Measurements from ENCODE around the gene MEIS2. TPM values are rescaled to one million over a fixed set of nuclear protein-coding genes. Genes with fewer than 3 reads are reported as not detected.

MEIS2 gene
- total and polyA plus RNA-seq, 2 of the 13 experiments (the other 11 are each of a cell fraction or from before 2014, with no cell fraction given) = 10.7 to 12.4 TPM

DNA sequence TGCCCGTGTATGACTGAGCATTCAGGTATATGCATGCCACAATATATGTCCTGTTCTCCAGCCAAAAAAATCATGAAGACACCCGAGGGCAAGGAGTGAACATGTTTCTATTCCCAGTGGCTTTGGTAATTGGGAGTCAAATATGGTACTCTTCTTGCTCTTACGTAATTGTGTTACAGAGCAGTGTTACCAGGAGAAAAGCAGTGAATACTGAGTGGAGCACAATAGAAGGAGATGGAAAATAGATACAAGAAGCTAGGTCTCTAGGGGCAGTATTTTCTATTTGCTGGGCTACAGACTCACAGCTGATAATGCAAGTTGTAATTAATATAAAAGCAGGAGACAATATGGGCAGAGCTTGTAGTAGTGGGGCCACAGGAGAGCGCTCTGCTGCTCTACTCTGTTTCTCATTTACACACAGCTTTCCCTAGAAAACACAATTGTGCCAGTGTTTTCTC lies 13.2 kb downstream of the MEIS2 start:
- no peaks in the 10 kb centered on the region for H3K9me3 ChIP-seq (ENCODE audit: low read length)
- H4K20me1 ChIP-seq (ENCODE audit: insufficient read depth, low read length) = no peaks in the 10 kb centered on the region
- CTCF ChIA-PET (ENCODE audit: low intra/inter-chr PET ratio, low total read pairs) = no interaction called here
- H3K4me2 ChIP-seq (ENCODE audit: low read depth, low read length) = no peak overlapping the region
- in situ Hi-C loops (cut with HindIII; ENCODE audit: extremely low pct_ligation_motif_present, low pct_unique_long_range_greater_than_20kb) = no loop called here
- no peak overlapping the region for H3K27ac ChIP-seq (ENCODE audit: extremely low read length, insufficient read depth, low read length)
- no TSS peak for BruUV-seq (replicated peaks)
- FAIRE-seq = no peak
- no peak for DNase-seq (ENCODE audit: low spot score)
- ATAC-seq = no peak
- H3K27me3 ChIP-seq (ENCODE audit: control insufficient read depth in 1 of 2, insufficient read depth in 2 of 2, low read length in 2 of 2) = no peaks in the 10 kb centered on the region
- H2AFZ ChIP-seq (ENCODE audit: low read length) = no peak overlapping the region
- H3K4me3 ChIP-seq (replicated peaks in 1 of 3; ENCODE audit: insufficient read depth in 1 of 3, low read depth in 2 of 3, low read length in 3 of 3) = no peak overlapping the region
- TF ChIP-seq, protein P1, sequence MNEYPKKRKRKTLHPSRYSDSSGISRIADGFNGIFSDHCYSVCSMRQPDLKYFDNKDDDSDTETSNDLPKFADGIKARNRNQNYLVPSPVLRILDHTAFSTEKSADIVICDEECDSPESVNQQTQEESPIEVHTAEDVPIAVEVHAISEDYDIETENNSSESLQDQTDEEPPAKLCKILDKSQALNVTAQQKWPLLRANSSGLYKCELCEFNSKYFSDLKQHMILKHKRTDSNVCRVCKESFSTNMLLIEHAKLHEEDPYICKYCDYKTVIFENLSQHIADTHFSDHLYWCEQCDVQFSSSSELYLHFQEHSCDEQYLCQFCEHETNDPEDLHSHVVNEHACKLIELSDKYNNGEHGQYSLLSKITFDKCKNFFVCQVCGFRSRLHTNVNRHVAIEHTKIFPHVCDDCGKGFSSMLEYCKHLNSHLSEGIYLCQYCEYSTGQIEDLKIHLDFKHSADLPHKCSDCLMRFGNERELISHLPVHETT (CRISPR knock-in tag; conservative IDR thresholded peaks at IDR 0.05) = no peak
- TF ChIP-seq HNF4A (CRISPR knock-in tag; IDR thresholded peaks at IDR 0.05) (no peak), RFXANK (CRISPR knock-in tag; IDR thresholded peaks at IDR 0.05) (no peak), GLI4 (CRISPR knock-in tag; IDR thresholded peaks at IDR 0.05; ENCODE audit: borderline replicate concordance) (no peak), SAP130 (CRISPR knock-in tag; IDR thresholded peaks at IDR 0.05; ENCODE audit: low read depth) (no peak), ATRX (CRISPR knock-in tag; IDR thresholded peaks at IDR 0.05; ENCODE audit: borderline replicate concordance) (no peak), MLLT10 (CRISPR knock-in tag; IDR thresholded peaks at IDR 0.05) (no peak), IKZF4 (CRISPR knock-in tag; IDR thresholded peaks at IDR 0.05; ENCODE audit: borderline replicate concordance, low read depth, not compliant biosample characterization) (no peak), HHEX (CRISPR knock-in tag; IDR thresholded peaks at IDR 0.05) (no peak), DMAP1 (CRISPR knock-in tag; IDR thresholded peaks at IDR 0.05) (no peak), SMAD1 (CRISPR knock-in tag; IDR thresholded peaks at IDR 0.05; ENCODE audit: borderline replicate concordance, low read depth) (no peak), ZNF251 (CRISPR knock-in tag; IDR thresholded peaks at IDR 0.05) (no peak)
- TF ChIP-seq, protein P2, sequence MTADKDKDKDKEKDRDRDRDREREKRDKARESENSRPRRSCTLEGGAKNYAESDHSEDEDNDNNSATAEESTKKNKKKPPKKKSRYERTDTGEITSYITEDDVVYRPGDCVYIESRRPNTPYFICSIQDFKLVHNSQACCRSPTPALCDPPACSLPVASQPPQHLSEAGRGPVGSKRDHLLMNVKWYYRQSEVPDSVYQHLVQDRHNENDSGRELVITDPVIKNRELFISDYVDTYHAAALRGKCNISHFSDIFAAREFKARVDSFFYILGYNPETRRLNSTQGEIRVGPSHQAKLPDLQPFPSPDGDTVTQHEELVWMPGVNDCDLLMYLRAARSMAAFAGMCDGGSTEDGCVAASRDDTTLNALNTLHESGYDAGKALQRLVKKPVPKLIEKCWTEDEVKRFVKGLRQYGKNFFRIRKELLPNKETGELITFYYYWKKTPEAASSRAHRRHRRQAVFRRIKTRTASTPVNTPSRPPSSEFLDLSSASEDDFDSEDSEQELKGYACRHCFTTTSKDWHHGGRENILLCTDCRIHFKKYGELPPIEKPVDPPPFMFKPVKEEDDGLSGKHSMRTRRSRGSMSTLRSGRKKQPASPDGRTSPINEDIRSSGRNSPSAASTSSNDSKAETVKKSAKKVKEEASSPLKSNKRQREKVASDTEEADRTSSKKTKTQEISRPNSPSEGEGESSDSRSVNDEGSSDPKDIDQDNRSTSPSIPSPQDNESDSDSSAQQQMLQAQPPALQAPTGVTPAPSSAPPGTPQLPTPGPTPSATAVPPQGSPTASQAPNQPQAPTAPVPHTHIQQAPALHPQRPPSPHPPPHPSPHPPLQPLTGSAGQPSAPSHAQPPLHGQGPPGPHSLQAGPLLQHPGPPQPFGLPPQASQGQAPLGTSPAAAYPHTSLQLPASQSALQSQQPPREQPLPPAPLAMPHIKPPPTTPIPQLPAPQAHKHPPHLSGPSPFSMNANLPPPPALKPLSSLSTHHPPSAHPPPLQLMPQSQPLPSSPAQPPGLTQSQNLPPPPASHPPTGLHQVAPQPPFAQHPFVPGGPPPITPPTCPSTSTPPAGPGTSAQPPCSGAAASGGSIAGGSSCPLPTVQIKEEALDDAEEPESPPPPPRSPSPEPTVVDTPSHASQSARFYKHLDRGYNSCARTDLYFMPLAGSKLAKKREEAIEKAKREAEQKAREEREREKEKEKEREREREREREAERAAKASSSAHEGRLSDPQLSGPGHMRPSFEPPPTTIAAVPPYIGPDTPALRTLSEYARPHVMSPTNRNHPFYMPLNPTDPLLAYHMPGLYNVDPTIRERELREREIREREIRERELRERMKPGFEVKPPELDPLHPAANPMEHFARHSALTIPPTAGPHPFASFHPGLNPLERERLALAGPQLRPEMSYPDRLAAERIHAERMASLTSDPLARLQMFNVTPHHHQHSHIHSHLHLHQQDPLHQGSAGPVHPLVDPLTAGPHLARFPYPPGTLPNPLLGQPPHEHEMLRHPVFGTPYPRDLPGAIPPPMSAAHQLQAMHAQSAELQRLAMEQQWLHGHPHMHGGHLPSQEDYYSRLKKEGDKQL (CRISPR knock-in tag; IDR thresholded peaks at IDR 0.05; ENCODE audit: low read depth) = no peak
- TF ChIP-seq, protein P3, sequence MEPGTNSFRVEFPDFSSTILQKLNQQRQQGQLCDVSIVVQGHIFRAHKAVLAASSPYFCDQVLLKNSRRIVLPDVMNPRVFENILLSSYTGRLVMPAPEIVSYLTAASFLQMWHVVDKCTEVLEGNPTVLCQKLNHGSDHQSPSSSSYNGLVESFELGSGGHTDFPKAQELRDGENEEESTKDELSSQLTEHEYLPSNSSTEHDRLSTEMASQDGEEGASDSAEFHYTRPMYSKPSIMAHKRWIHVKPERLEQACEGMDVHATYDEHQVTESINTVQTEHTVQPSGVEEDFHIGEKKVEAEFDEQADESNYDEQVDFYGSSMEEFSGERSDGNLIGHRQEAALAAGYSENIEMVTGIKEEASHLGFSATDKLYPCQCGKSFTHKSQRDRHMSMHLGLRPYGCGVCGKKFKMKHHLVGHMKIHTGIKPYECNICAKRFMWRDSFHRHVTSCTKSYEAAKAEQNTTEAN (CRISPR knock-in tag; conservative IDR thresholded peaks at IDR 0.05) = no peak
- TF ChIP-seq, protein P4, sequence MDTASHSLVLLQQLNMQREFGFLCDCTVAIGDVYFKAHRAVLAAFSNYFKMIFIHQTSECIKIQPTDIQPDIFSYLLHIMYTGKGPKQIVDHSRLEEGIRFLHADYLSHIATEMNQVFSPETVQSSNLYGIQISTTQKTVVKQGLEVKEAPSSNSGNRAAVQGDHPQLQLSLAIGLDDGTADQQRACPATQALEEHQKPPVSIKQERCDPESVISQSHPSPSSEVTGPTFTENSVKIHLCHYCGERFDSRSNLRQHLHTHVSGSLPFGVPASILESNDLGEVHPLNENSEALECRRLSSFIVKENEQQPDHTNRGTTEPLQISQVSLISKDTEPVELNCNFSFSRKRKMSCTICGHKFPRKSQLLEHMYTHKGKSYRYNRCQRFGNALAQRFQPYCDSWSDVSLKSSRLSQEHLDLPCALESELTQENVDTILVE (CRISPR knock-in tag; IDR thresholded peaks at IDR 0.05) = no peak
- H3K36me3 ChIP-seq (replicated peaks in 1 of 2; ENCODE audit: control insufficient read depth in 1 of 2, insufficient read depth in 2 of 2, low read length in 2 of 2) = peaks cover 0 to 20% of the 10 kb centered on the region in 2 experiments
- WGBS (ENCODE audit: low lambda C conversion rate) = 96% methylated on average over 4 of the region's 4 CpGs
- intact Hi-C loops (cut with micrococcal nuclease; ENCODE audit: unreplicated experiment) = loop anchor here (5.0 kb wide), 1 partner anchor 40 kb away; no protein-coding TSS in a partner anchor
- POLR2A ChIA-PET = no interaction called here
- peaks cover 6% of the 10 kb centered on the region for H3K79me2 ChIP-seq (ENCODE audit: insufficient read depth, low read length)
- H3K9ac ChIP-seq (ENCODE audit: insufficient read depth, low read depth, low read length) = no peak overlapping the region
- H3K4me1 ChIP-seq (ENCODE audit: insufficient read depth, low read length) = peaks cover 46% of the 10 kb centered on the region

Measured in HepG2 (cell line).